IMR-90 (cell line): ENCODE results near the gene TENT4B. TPM values are rescaled to one million over a fixed set of nuclear protein-coding genes. Genes with fewer than 3 reads are reported as not detected.

Source experiments
- ATAC-seq: fragments of 200-7000 bp; cut with Tn5 transposase; 2 replicates; pipeline ENCODE4 v1.9.1; 2020; ENCODE audit warnings: low read depth, mild to moderate bottlenecking, moderate library complexity
- BruUV-seq: library from RNA; stranded (reverse); fragments of 400-500 nt; replicated peaks from 2 replicates; lab custom pipeline; 2021; lab: Mats Ljungman, UMichigan
- CTCF ChIA-PET: fragments of 300-600 bp; formaldehyde crosslinking; extraction: SDS; loops from one replicate; lab custom pipeline; 2021; ENCODE audit warnings: antibody characterized with exemption; lab: Yijun Ruan, JAX
- POLR2A ChIA-PET: fragments of 300-600 bp; sonication (Branson Sonifier 250); formaldehyde crosslinking; loops from one replicate; lab custom pipeline; 2022; ENCODE audit warnings: antibody characterized with exemption; ENCODE audit not compliant: unreplicated experiment; lab: Charles Lee
- DNase-seq: peaks from one replicate; pipeline ENCODE4 v3.0.0; 2013
- H2AFZ ChIP-seq: replicated peaks from 2 replicates; pipeline ENCODE3; 2013; ENCODE audit warnings: low read length, mild to moderate bottlenecking; ENCODE audit not compliant: poor library complexity
- H2AK5ac ChIP-seq: 2 replicates; pipeline ENCODE4 v1.6.1; 2013; ENCODE audit warnings: low read depth, low read length, inconsistent platforms
- H2AK9ac ChIP-seq: replicated peaks from 2 replicates; pipeline ENCODE3; 2013; ENCODE audit warnings: mild to moderate bottlenecking, low read depth, low read length, moderate library complexity; ENCODE audit not compliant: poor library complexity
- H2BK120ac ChIP-seq: 2 replicates; pipeline ENCODE4 v1.6.1; 2013; ENCODE audit warnings: low read depth, low read length, inconsistent platforms
- H2BK15ac ChIP-seq: 3 replicates; pipeline ENCODE4 v1.6.1; 2013; ENCODE audit warnings: low read depth, low read length, inconsistent platforms
- H2BK20ac ChIP-seq: 2 replicates; pipeline ENCODE4 v1.6.1; 2013; ENCODE audit warnings: low read depth, mild to moderate bottlenecking, inconsistent platforms, low read length, moderate library complexity
- H2BK5ac ChIP-seq: 2 replicates; pipeline ENCODE4 v1.6.1; 2013; ENCODE audit warnings: mild to moderate bottlenecking, low read depth, low read length, inconsistent platforms; ENCODE audit not compliant: poor library complexity, severe bottlenecking
- H3K14ac ChIP-seq: replicated peaks from 2 replicates; pipeline ENCODE4 v1.6.1; 2013; ENCODE audit warnings: low read depth, low read length, inconsistent platforms
- H3K18ac ChIP-seq: 2 replicates; pipeline ENCODE4 v1.6.1; 2013; ENCODE audit warnings: low read depth, low read length, control low read depth
- H3K23ac ChIP-seq: 2 replicates; pipeline ENCODE4 v1.6.1; 2013; ENCODE audit warnings: low read depth, low read length, inconsistent platforms
- H3K27ac ChIP-seq: 2 replicates; pipeline ENCODE4 v1.5.1; 2013; ENCODE audit warnings: mild to moderate bottlenecking, control low read depth, low read length; ENCODE audit not compliant: insufficient read depth
- H3K27me3 ChIP-seq: 2 replicates; pipeline ENCODE4 v1.6.1; 2013; ENCODE audit warnings: low read length; ENCODE audit not compliant: control insufficient read depth, insufficient read depth
- H3K36me3 ChIP-seq: 2 replicates; pipeline ENCODE4 v1.6.1; 2013; ENCODE audit warnings: low read length, mixed read lengths; ENCODE audit not compliant: control insufficient read depth, insufficient read depth
- H3K4ac ChIP-seq: 2 replicates; pipeline ENCODE4 v1.6.1; 2013; ENCODE audit warnings: low read depth, low read length, inconsistent platforms
- H3K4me1 ChIP-seq: 2 replicates; pipeline ENCODE4 v1.6.1; 2013; ENCODE audit warnings: low read length, mixed read lengths; ENCODE audit not compliant: control insufficient read depth, insufficient read depth
- H3K4me2 ChIP-seq: 2 replicates; pipeline ENCODE4 v1.6.1; 2013; ENCODE audit warnings: low read depth, mild to moderate bottlenecking, control low read depth, low read length, moderate library complexity
- H3K4me3 ChIP-seq: 2 replicates; pipeline ENCODE4 v1.5.1; 2013; ENCODE audit warnings: low read depth, mild to moderate bottlenecking, control low read depth, low read length, moderate library complexity; ENCODE audit not compliant: insufficient read depth
- H3K56ac ChIP-seq: 2 replicates; pipeline ENCODE4 v1.6.1; 2013; ENCODE audit warnings: low read length, inconsistent platforms; ENCODE audit not compliant: insufficient read depth; ENCODE audit errors: extremely low read depth
- H3K79me1 ChIP-seq, 2 experiments: 2 replicates each; pipeline ENCODE4 v1.6.1; 2013; ENCODE audit warnings: low read length in 2 of 2, inconsistent platforms in 1 of 2, low read depth in 1 of 2
- H3K9ac ChIP-seq: 2 replicates; pipeline ENCODE4 v1.6.1; 2013; ENCODE audit warnings: low read depth, low read length, control low read depth
- H3K9me1 ChIP-seq: 2 replicates; pipeline ENCODE4 v1.6.1; 2013; ENCODE audit warnings: low read length, inconsistent platforms; ENCODE audit not compliant: insufficient read depth
- H3K9me3 ChIP-seq: 2 replicates; pipeline ENCODE4 v1.6.1; 2013; ENCODE audit warnings: low read length; ENCODE audit not compliant: control insufficient read depth, insufficient read depth
- H4K20me1 ChIP-seq: 2 replicates; pipeline ENCODE4 v1.6.1; 2013; ENCODE audit warnings: low read length, inconsistent platforms; ENCODE audit not compliant: insufficient read depth
- H4K5ac ChIP-seq: 2 replicates; pipeline ENCODE4 v1.6.1; 2013; ENCODE audit warnings: mild to moderate bottlenecking, low read depth, low read length, control low read depth
- H4K8ac ChIP-seq, 2 experiments: 2 replicates each; pipeline ENCODE4 v1.6.1; 2013; ENCODE audit warnings: low read depth in 2 of 2, low read length in 2 of 2, control low read depth in 1 of 2, inconsistent platforms in 1 of 2
- H4K91ac ChIP-seq: 2 replicates; pipeline ENCODE4 v1.6.1; 2013; ENCODE audit warnings: low read depth, low read length, inconsistent platforms; ENCODE audit not compliant: insufficient read depth
- CTCF ChIP-seq: conservative IDR thresholded peaks from 2 replicates; pipeline ENCODE4 v1.5.1; 2012; ENCODE audit warnings: mild to moderate bottlenecking, low read depth, low read length, improper control_type of control experiment
- WGBS, 2 experiments: methylation state at CpG; one replicate each; pipeline versions ENCODE4 v1.1.5 to v1.1.7; 2013; ENCODE audit warnings: missing lambda C conversion rate in 2 of 2; ENCODE audit not compliant: insufficient read length in 1 of 2; ENCODE audit errors: extremely low coverage in 2 of 2; 5-methylcytosine and 5-hydroxymethylcytosine counted together
- dilution Hi-C: fragments of 300-500 bp; cut with HindIII; formaldehyde crosslinking; loops from one replicate; pipeline ENCODE4 v1.14.3; 2018; ENCODE audit warnings: low sequenced_read_pairs; ENCODE audit not compliant: unreplicated experiment
- in situ Hi-C: fragments of 300-500 bp; cut with MboI; formaldehyde crosslinking; loops from 3 replicates; pipeline ENCODE4 v1.14.3; 2019; ENCODE audit warnings: low sequenced_read_pairs, inconsistent platforms, mixed read lengths
- intact Hi-C: fragments of 100-400 bp; cut with micrococcal nuclease; formaldehyde crosslinking; loops from 2 replicates; pipeline ENCODE4 v1.10.0; 2022
- polyA plus RNA-seq, 3 experiments: library from polyadenylated mRNA; depleted of rRNA; stranded (reverse); fragments of >200 nt; gene quantifications; 2 replicates each; pipeline ENCODE4 v1.2.3, GENCODE V29; 2012; ENCODE audit warnings: low replicate concordance in 1 of 3
- total RNA-seq: library from RNA; depleted of rRNA; stranded (reverse); fragments of >200 nt; gene quantifications from 2 replicates; pipeline ENCODE4 v1.2.3, GENCODE V29; 2012

Gene TENT4B
- total and polyA plus RNA-seq, 2 of the 4 experiments (the other 2 are of a cell fraction): 4.1 to 7.0 TPM

- H3K27ac ChIP-seq: no peak overlapping the region
- H3K79me1 ChIP-seq: peaks cover 8 to 20% of the 10 kb centered on the region in 2 experiments; a peak in 3 of 4 replicates
- no peaks in the 10 kb centered on the region for H3K9me1 ChIP-seq
- no TSS peak for BruUV-seq
- no peak overlapping the region for H3K4me3 ChIP-seq
- no peak overlapping the region for H3K56ac ChIP-seq
- ChIA-PET CTCF (no interaction called here), POLR2A (no interaction called here)
- no peak overlapping the region for H3K18ac ChIP-seq
- H3K27me3 ChIP-seq: no peaks in the 10 kb centered on the region
- 0 out of 2 replicates have a peak, but pooled peaks cover 2% of the 10 kb centered on the region for H3K9me3 ChIP-seq
- dilution Hi-C loops: no loop called here
- in situ Hi-C loops: no loop called here
- no peak overlapping the region for H3K23ac ChIP-seq
- H2AFZ ChIP-seq: no peak overlapping the region
- H3K9ac ChIP-seq: no peak overlapping the region
- H4K5ac ChIP-seq: no peak overlapping the region
- no peaks in the 10 kb centered on the region for H3K36me3 ChIP-seq
- TF ChIP-seq CTCF: no peak
- no peak overlapping the region for H2AK5ac ChIP-seq
- H2AK9ac ChIP-seq: no peak overlapping the region
- no peak overlapping the region for H2BK15ac ChIP-seq
- ATAC-seq (no peak), DNase-seq (no peak)
- H2BK20ac ChIP-seq: no peak overlapping the region
- H3K4me2 ChIP-seq: no peak overlapping the region
- H2BK5ac ChIP-seq: no peak overlapping the region
- H3K4ac ChIP-seq: no peak overlapping the region
- no peak overlapping the region for H2BK120ac ChIP-seq
- WGBS, 2 experiments: 86% methylated on average over 1 of the region's 2 CpGs; no CpG with 5 or more reads in 1 of the 2 experiments
- H4K91ac ChIP-seq: no peak overlapping the region
- H4K8ac ChIP-seq: no peak overlapping the region
- intact Hi-C loops: no loop called here
- 0 out of 2 replicates have a peak, but pooled peaks cover 2% of the 10 kb centered on the region for H3K4me1 ChIP-seq
- H4K20me1 ChIP-seq: peaks cover 26% of the 10 kb centered on the region
- H3K14ac ChIP-seq: no peak overlapping the region
These were observed 126.4 kb downstream of the TENT4B start for GRCh38 chr16:50279504-50279865.
